HepG2 (cell line): Measurements from ENCODE around the gene MAP2K3. TPM values are rescaled to one million over a fixed set of nuclear protein-coding genes. Genes with fewer than 3 reads are reported as not detected.
A peak's percentile ranks its signal among the peaks of the same experiment; 100 is the strongest.

ENCODE experiments used
- ASH2L ChIP-seq: fragments of 300-600, 200-600 bp; sonication (generic); IDR thresholded peaks from 2 replicates; pipeline ENCODE4 v1.7.0; 2017; ENCODE audit warnings: low read depth, mild to moderate bottlenecking, moderate library complexity, mixed read lengths, low read length; ENCODE audit not compliant: insufficient read length
- CSRNP1 ChIP-seq: sonication (generic); formaldehyde crosslinking; IDR thresholded peaks from 2 replicates; pipeline ENCODE4 v1.8.1; 2023; ENCODE audit warnings: mild to moderate bottlenecking, missing genetic modification reagents
- DPF2 ChIP-seq: sonication (generic); formaldehyde crosslinking; IDR thresholded peaks from 2 replicates; pipeline ENCODE4 v1.4.0; 2020; ENCODE audit warnings: mild to moderate bottlenecking, low read depth, missing genetic modification reagents, borderline replicate concordance
- KDM5A ChIP-seq: fragments of 200-600 bp; sonication (generic); IDR thresholded peaks from 2 replicates; pipeline ENCODE4 v1.7.0; 2018; ENCODE audit warnings: antibody characterized with exemption, mild to moderate bottlenecking, low read length, borderline replicate concordance
- MEF2D ChIP-seq: sonication (generic); formaldehyde crosslinking; IDR thresholded peaks from 2 replicates; pipeline ENCODE4 v1.5.1; 2020; ENCODE audit warnings: mild to moderate bottlenecking, missing genetic modification reagents
- PRMT3 ChIP-seq: sonication (generic); formaldehyde crosslinking; IDR thresholded peaks from 2 replicates; pipeline ENCODE4 v1.8.1; 2022; ENCODE audit warnings: low read depth, mild to moderate bottlenecking, moderate library complexity, missing genetic modification reagents, borderline replicate concordance
- PTBP1 ChIP-seq: fragments of 200-400 bp; formaldehyde crosslinking; IDR thresholded peaks from 2 replicates; pipeline ENCODE4 v1.6.1; 2018; ENCODE audit warnings: low read length, low read depth; ENCODE audit not compliant: poor library complexity, severe bottlenecking
- SNAI1 ChIP-seq: sonication (generic); formaldehyde crosslinking; IDR thresholded peaks from 2 replicates; pipeline ENCODE4 v1.5.0; 2020; ENCODE audit warnings: mild to moderate bottlenecking, missing genetic modification reagents, borderline replicate concordance
- ZBTB8A ChIP-seq: sonication (generic); formaldehyde crosslinking; IDR thresholded peaks from 2 replicates; pipeline ENCODE4 v1.4.0; 2020; ENCODE audit warnings: mild to moderate bottlenecking, low read depth, missing genetic modification reagents, borderline replicate concordance
- ZFX ChIP-seq: sonication (generic); formaldehyde crosslinking; IDR thresholded peaks from 2 replicates; pipeline ENCODE4 v1.4.0; 2020; ENCODE audit warnings: mild to moderate bottlenecking, low read depth, missing genetic modification reagents, moderate library complexity
- ZNF10 ChIP-seq: sonication (generic); formaldehyde crosslinking; IDR thresholded peaks from 2 replicates; pipeline ENCODE4 v1.4.0; 2020; ENCODE audit warnings: mild to moderate bottlenecking, low read depth, missing genetic modification reagents, borderline replicate concordance
- ZNF20 ChIP-seq: sonication (generic); formaldehyde crosslinking; IDR thresholded peaks from 2 replicates; pipeline ENCODE4 v1.4.0; 2020; ENCODE audit warnings: mild to moderate bottlenecking, moderate library complexity, missing genetic modification reagents
- ZNF510 ChIP-seq: sonication (generic); formaldehyde crosslinking; IDR thresholded peaks from 2 replicates; pipeline ENCODE4 v1.4.0; 2020; ENCODE audit warnings: low read depth, mild to moderate bottlenecking, missing genetic modification reagents
- ZNF816 ChIP-seq: sonication (generic); formaldehyde crosslinking; IDR thresholded peaks from 2 replicates; pipeline ENCODE4 v1.8.0; 2022; ENCODE audit warnings: missing genetic modification reagents, mild to moderate bottlenecking, borderline replicate concordance
- ZZZ3 ChIP-seq: sonication (generic); formaldehyde crosslinking; IDR thresholded peaks from 2 replicates; pipeline ENCODE4 v1.4.0; 2020; ENCODE audit warnings: missing genetic modification reagents, mild to moderate bottlenecking, borderline replicate concordance
- polyA plus RNA-seq, 8 experiments: library from polyadenylated mRNA; depleted of rRNA in 3 of 8; stranded (reverse) in 7 of 8; unstranded in 1 of 8; fragments of >200 nt; fragmentation: Illumina TruSeq in 4 of 8; extraction: Trizol in 4 of 8; gene quantifications; 2 replicates each; pipeline versions ENCODE4 v1.2.1 to v1.2.3, GENCODE V29; 2011 to 2016; ENCODE audit warnings: low read depth in 4 of 8, missing spikeins in 1 of 8, mixed read lengths in 1 of 8; ENCODE audit not compliant: insufficient read depth in 1 of 8
- total RNA-seq, 5 experiments: library from RNA; depleted of rRNA; stranded (reverse); fragments of >200 nt; fragmentation: Illumina TruSeq; extraction: Trizol; gene quantifications; 2 replicates each; pipeline ENCODE4 v1.2.3, GENCODE V29; 2016; ENCODE audit warnings: low read depth in 1 of 5
- TF ChIP-seq, protein P1 (sequence below): sonication (generic); formaldehyde crosslinking; IDR thresholded peaks from 2 replicates; pipeline ENCODE4 v1.8.0; 2023; ENCODE audit warnings: mild to moderate bottlenecking, missing genetic modification reagents
- TF ChIP-seq, protein P2 (sequence below): sonication (generic); formaldehyde crosslinking; conservative IDR thresholded peaks from 2 replicates; pipeline ENCODE4 v1.8.1; 2023; ENCODE audit warnings: missing genetic modification reagents
- TF ChIP-seq, protein P3 (sequence below): IDR thresholded peaks from 2 replicates; pipeline ENCODE4 v1.6.1; 2016; ENCODE audit warnings: low read depth, control low read depth

MAP2K3 gene
- total and polyA plus RNA-seq, 2 of the 13 experiments (the other 11 are each of a cell fraction or from before 2014, with no cell fraction given) = 20.5 to 27.4 TPM

DNA sequence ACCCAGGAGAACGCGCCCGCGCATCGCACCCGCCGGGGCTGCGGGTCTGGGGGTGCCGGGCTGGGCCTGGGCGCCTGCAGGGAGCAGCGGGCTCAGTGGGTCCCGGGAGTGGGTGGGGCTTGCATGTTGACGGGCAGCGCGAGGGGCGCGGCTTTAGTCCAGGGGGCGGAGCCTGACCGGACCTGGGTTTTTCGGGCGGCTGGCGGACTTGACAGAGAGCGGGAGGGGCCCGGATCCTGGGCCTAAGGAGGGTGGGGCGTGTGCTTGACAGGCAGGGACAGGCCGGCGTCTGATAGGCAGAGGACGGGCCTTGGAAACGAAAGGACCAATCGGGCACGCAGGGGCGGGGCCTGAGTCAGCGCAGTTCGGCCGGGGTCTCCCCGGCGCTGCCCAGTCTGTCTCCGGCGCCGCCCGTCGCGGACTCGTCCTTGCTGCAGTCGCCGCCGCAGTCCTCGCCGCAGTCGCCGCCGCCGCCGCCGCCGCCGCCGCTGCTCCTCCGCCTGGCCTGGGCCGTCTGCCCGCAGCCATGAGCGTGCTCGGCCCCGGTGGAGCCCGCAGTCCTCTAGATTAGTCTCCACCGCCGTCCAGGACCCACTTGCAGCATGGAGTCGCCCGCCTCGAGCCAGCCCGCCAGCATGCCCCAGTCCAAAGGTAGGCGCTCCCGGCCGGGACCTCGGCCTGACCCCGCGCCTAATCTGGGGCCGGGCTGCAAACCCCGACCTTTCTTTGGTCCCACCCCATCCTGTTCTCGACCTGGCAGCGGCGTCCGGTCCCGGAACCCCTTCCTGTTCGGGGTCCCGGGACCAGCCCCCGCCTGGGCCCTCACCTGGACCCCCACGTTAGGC lies at the start of gene MAP2K3 (continued):
- TF ChIP-seq KDM5A (no peak), ASH2L (peak; percentile 56), PRMT3 (CRISPR knock-in tag) (no peak), CSRNP1 (CRISPR knock-in tag) (no peak), ZNF816 (CRISPR knock-in tag) (no peak), ZNF510 (CRISPR knock-in tag) (no peak), PTBP1 (no peak), SNAI1 (no peak), ZFX (CRISPR knock-in tag) (no peak; the same call in 1 of the 2 replicates), ZZZ3 (CRISPR knock-in tag) (no peak), ZBTB8A (CRISPR knock-in tag) (no peak), ZNF20 (no peak), DPF2 (no peak), MEF2D (CRISPR knock-in tag) (no peak), ZNF10 (CRISPR knock-in tag) (no peak)
- TF ChIP-seq, protein P1, sequence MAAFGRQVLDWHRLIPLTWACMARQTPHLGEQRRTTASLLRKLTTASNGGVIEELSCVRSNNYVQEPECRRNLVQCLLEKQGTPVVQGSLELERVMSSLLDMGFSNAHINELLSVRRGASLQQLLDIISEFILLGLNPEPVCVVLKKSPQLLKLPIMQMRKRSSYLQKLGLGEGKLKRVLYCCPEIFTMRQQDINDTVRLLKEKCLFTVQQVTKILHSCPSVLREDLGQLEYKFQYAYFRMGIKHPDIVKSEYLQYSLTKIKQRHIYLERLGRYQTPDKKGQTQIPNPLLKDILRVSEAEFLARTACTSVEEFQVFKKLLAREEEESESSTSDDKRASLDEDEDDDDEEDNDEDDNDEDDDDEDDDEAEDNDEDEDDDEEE (CRISPR knock-in tag) = no peak
- TF ChIP-seq, protein P2, sequence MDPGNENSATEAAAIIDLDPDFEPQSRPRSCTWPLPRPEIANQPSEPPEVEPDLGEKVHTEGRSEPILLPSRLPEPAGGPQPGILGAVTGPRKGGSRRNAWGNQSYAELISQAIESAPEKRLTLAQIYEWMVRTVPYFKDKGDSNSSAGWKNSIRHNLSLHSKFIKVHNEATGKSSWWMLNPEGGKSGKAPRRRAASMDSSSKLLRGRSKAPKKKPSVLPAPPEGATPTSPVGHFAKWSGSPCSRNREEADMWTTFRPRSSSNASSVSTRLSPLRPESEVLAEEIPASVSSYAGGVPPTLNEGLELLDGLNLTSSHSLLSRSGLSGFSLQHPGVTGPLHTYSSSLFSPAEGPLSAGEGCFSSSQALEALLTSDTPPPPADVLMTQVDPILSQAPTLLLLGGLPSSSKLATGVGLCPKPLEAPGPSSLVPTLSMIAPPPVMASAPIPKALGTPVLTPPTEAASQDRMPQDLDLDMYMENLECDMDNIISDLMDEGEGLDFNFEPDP (CRISPR knock-in tag) = 0 out of 2 replicates have a peak, but pooled peaks have one; percentile 88
- TF ChIP-seq, protein P3, sequence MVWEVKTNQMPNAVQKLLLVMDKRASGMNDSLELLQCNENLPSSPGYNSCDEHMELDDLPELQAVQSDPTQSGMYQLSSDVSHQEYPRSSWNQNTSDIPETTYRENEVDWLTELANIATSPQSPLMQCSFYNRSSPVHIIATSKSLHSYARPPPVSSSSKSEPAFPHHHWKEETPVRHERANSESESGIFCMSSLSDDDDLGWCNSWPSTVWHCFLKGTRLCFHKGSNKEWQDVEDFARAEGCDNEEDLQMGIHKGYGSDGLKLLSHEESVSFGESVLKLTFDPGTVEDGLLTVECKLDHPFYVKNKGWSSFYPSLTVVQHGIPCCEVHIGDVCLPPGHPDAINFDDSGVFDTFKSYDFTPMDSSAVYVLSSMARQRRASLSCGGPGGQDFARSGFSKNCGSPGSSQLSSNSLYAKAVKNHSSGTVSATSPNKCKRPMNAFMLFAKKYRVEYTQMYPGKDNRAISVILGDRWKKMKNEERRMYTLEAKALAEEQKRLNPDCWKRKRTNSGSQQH (CRISPR knock-in tag) = no peak
